ENCODE measurements around the gene TMEM59.

The TMEM59 gene

DNA sequence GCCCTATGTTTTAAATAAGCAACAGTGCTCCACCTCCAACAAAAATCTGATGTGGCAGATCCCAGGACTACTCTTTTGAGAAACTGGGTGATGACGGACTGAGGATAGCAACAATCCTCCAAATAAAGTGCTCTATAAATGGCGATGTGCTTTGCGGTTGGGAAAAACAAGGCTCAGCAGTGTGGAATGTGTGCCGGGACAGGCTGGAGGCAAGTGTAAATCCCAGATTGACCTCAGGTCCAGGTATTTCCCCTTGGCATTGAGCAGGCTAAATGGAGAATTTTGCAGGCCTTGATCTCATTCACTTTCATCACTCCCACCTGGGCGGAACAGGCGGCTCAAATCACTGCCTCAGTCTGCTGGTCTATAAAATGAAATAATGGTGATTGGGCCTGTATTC lies 71.8 kb downstream of the TMEM59 start:
- in situ Hi-C loops (cut with HindIII; ENCODE audit: low pct_unique_long_range_greater_than_20kb, low sequenced_read_pairs), result no loop called here
- DNase-seq (ENCODE audit: low read depth in 1 of 2, low spot score in 1 of 2), result no peak
- TF ChIP-seq JUND (IDR thresholded peaks at IDR 0.05; ENCODE audit: low read depth), result no peak

- in situ Hi-C loops (cut with HindIII; ENCODE audit: low pct_unique_long_range_greater_than_20kb, low sequenced_read_pairs), result no loop called here
- DNase-seq (ENCODE audit: low read depth in 1 of 2, low spot score in 1 of 2), result no peak
- TF ChIP-seq JUND (IDR thresholded peaks at IDR 0.05; ENCODE audit: low read depth), result no peak
Measured at GRCh38 chr1:53979712-53980450, 73.1 kb downstream of the TMEM59 start.
